Thoracic aorta (tissue), 2 donors: ENCODE measurements around the gene IPO11. TPM values are rescaled to one million over a fixed set of nuclear protein-coding genes. Genes with fewer than 3 reads are reported as not detected.

Experiments used
- ATAC-seq: fragments of 150-250 bp; one replicate; pipeline ENCODE4 v1.8.0; 2017; ENCODE audit warnings: low read depth; ENCODE audit not compliant: insufficient number of reproducible peaks, low FRiP score
- DNase-seq: peaks from one replicate; pipeline ENCODE4 v3.0.0-alpha.2; 2020; ENCODE audit warnings: low spot score
- H3K27ac ChIP-seq, 2 donors: fragments of 200-600 bp; sonication (generic); 1 replicate in 1 of 2; 2 replicates in 1 of 2; pipeline ENCODE4 v1.5.1; 2016; ENCODE audit warnings: mild to moderate bottlenecking in 2 of 2, moderate library complexity in 2 of 2
- H3K27me3 ChIP-seq: fragments of 200-600 bp; sonication (generic); replicated peaks from 2 replicates; pipeline ENCODE4 v1.6.0; 2016; ENCODE audit warnings: mild to moderate bottlenecking; ENCODE audit not compliant: insufficient read depth
- H3K36me3 ChIP-seq: fragments of 200-600 bp; sonication (generic); one replicate; pipeline ENCODE4 v1.5.1; 2016
- H3K4me1 ChIP-seq, 2 donors: fragments of 200-600 bp; sonication (generic); 1 replicate in 1 of 2; 2 replicates in 1 of 2; pipeline versions ENCODE4 v1.5.1 to v1.6.0; 2016; ENCODE audit warnings: low read depth in 2 of 2, mild to moderate bottlenecking in 1 of 2; ENCODE audit not compliant: control insufficient read depth in 1 of 2
- H3K4me3 ChIP-seq: fragments of 200-600 bp; sonication (generic); 2 replicates; pipeline ENCODE4 v1.5.1; 2016; ENCODE audit warnings: mild to moderate bottlenecking
- H3K9me3 ChIP-seq: fragments of 200-600 bp; sonication (generic); 2 replicates; pipeline ENCODE4 v1.5.1; 2016
- total RNA-seq, 2 donors: library from RNA; depleted of rRNA; stranded (reverse); fragments of >200 nt; gene quantifications; one replicate each; pipeline versions ENCODE4 v1.1.0 to v1.2.3, GENCODE V29; 2016
- TF ChIP-seq, protein P1 (sequence below): fragments of 200-600 bp; sonication (generic); IDR thresholded peaks from one replicate; pipeline ENCODE4 v1.5.1; 2019; ENCODE audit warnings: antibody characterized with exemption

IPO11 gene
- total RNA-seq, 2 donors from 2014 or later: 10.7 to 16.5 TPM

- no peaks in the 10 kb centered on the region for H3K27me3 ChIP-seq
- no peak for ATAC-seq
- no peak overlapping the region for H3K27ac ChIP-seq
- peaks cover 0 to 10% of the 10 kb centered on the region in 2 donors for H3K4me1 ChIP-seq
- TF ChIP-seq, protein P1, sequence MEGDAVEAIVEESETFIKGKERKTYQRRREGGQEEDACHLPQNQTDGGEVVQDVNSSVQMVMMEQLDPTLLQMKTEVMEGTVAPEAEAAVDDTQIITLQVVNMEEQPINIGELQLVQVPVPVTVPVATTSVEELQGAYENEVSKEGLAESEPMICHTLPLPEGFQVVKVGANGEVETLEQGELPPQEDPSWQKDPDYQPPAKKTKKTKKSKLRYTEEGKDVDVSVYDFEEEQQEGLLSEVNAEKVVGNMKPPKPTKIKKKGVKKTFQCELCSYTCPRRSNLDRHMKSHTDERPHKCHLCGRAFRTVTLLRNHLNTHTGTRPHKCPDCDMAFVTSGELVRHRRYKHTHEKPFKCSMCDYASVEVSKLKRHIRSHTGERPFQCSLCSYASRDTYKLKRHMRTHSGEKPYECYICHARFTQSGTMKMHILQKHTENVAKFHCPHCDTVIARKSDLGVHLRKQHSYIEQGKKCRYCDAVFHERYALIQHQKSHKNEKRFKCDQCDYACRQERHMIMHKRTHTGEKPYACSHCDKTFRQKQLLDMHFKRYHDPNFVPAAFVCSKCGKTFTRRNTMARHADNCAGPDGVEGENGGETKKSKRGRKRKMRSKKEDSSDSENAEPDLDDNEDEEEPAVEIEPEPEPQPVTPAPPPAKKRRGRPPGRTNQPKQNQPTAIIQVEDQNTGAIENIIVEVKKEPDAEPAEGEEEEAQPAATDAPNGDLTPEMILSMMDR: no peak
- H3K36me3 ChIP-seq: no peaks in the 10 kb centered on the region
- H3K9me3 ChIP-seq: no peaks in the 10 kb centered on the region
- DNase-seq: no peak
- no peak overlapping the region for H3K4me3 ChIP-seq
These were observed 53.7 kb downstream of the IPO11 start for GRCh38 chr5:62465985-62466925.

DNA sequence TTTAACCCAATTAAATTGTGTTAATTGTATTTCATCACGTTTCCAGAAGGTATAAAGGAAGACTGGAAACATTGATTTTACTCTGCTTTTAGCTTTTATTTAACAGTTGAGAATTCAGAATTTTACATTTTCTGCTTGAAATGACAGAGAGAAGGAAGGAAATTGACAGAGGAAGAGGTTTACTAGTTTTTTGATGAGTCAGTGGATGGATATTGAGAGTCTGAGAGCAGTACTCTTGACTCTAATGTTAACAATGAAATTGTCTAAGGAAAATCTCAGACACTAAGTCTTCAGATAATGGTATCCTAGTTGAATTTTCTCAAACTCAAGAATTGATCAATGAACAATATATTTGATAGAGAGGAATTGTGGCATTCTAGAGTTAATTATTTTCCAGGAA is 60.6 kb downstream of the IPO11 start:
- Histone ChIP-seq H3K4me1 (no peaks in the 10 kb centered on the region), H3K27me3 (no peaks in the 10 kb centered on the region), H3K9me3 (no peaks in the 10 kb centered on the region), H3K36me3 (no peaks in the 10 kb centered on the region), H3K27ac (no peak overlapping the region), H3K4me3 (no peak overlapping the region)
- DNase-seq (no peak), ATAC-seq (no peak)
- TF ChIP-seq, protein P1: no peak

- Histone ChIP-seq H3K4me3 (no peak overlapping the region), H3K36me3 (no peaks in the 10 kb centered on the region), H3K27ac (peak overlapping the region; percentile 16 to 40), H3K27me3 (no peaks in the 10 kb centered on the region), H3K9me3 (no peaks in the 10 kb centered on the region), H3K4me1 (no peaks in the 10 kb centered on the region)
- ATAC-seq (no peak), DNase-seq (no peak)
- TF ChIP-seq, protein P1: no peak
These were observed 62.5 kb downstream of the IPO11 start for GRCh38 chr5:62475072-62475471.

DNA sequence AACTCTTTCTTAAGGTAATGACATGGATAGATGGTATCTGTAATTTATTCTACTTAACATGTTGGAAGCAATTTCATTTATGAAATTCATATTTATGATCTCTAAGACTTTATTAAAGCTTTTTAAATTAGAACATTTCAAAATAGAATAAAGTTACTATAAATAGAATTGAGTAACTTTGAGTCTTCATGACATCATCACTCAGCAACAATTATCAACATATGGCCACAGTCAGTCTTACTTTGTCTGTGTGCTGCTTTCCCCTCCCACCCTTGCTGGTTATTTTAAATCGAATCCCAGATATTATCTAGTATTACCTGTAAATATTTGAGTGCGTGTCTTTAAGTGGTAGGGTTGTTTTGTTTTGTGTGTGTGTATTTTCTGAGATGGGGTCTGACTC is 65.2 kb downstream of the IPO11 start:
- no peaks in the 10 kb centered on the region for H3K27me3 ChIP-seq
- no peak for DNase-seq
- no peaks in the 10 kb centered on the region for H3K9me3 ChIP-seq
- no peak overlapping the region for H3K27ac ChIP-seq
- H3K4me1 ChIP-seq: no peaks in the 10 kb centered on the region
- no peak for ATAC-seq
- H3K4me3 ChIP-seq: no peak overlapping the region
- TF ChIP-seq, protein P1: no peak
- no peaks in the 10 kb centered on the region for H3K36me3 ChIP-seq

- Histone ChIP-seq H3K36me3 (peaks cover 8% of the 10 kb centered on the region), H3K4me1 (no peaks in the 10 kb centered on the region), H3K27me3 (no peaks in the 10 kb centered on the region), H3K4me3 (no peak overlapping the region), H3K27ac (no peak overlapping the region), H3K9me3 (no peaks in the 10 kb centered on the region)
- TF ChIP-seq, protein P1: no peak
- no peak for DNase-seq
- ATAC-seq: no peak
These were observed 71.0 kb downstream of the IPO11 start for GRCh38 chr5:62483556-62483955.
